SK-N-SH treated with all-trans-retinoic acid at 6 μM for 48 hours (cell line): ENCODE data around the gene EMX2.

Experiments
- ATAC-seq: fragments of 200-7000 bp; cut with Tn5 transposase; 3 replicates; pipeline ENCODE4 v1.9.1; 2020; ENCODE audit warnings: mild to moderate bottlenecking, moderate library complexity
- ARNTL ChIP-seq: fragments of 450-650 bp; formaldehyde crosslinking; IDR thresholded peaks from 2 replicates; pipeline ENCODE4 v1.5.0; 2020; ENCODE audit warnings: low read depth, mild to moderate bottlenecking, moderate library complexity, borderline replicate concordance
- BACH2 ChIP-seq: fragments of 250-450 bp; sonication (Bioruptor Pico); IDR thresholded peaks from 2 replicates; pipeline ENCODE4 v1.9.0; 2021; ENCODE audit warnings: mild to moderate bottlenecking, borderline replicate concordance
- CSDC2 ChIP-seq: fragments of 250-450 bp; sonication (Bioruptor Pico); IDR thresholded peaks from 2 replicates; pipeline ENCODE4 v1.5.0; 2020; ENCODE audit warnings: mild to moderate bottlenecking, moderate library complexity
- CSRNP3 ChIP-seq: fragments of 250-450 bp; sonication (Bioruptor Pico); IDR thresholded peaks from 2 replicates; pipeline ENCODE4 v1.5.1; 2021; ENCODE audit warnings: mild to moderate bottlenecking, moderate library complexity
- ESRRG ChIP-seq: fragments of 250-450 bp; sonication (Bioruptor Pico); IDR thresholded peaks from 2 replicates; pipeline ENCODE4 v1.6.1; 2021; ENCODE audit warnings: mild to moderate bottlenecking
- ISL1 ChIP-seq: fragments of 250-450 bp; sonication (Bioruptor Pico); IDR thresholded peaks from 2 replicates; pipeline ENCODE4 v2.1.2; 2022; ENCODE audit warnings: mild to moderate bottlenecking, moderate library complexity
- OSR1 ChIP-seq: fragments of 250-450 bp; sonication (Bioruptor Pico); IDR thresholded peaks from 2 replicates; pipeline ENCODE4 v1.8.0; 2022; ENCODE audit warnings: moderate library complexity, mild to moderate bottlenecking, inconsistent platforms
- POU6F1 ChIP-seq: fragments of 250-450 bp; sonication (Bioruptor Pico); IDR thresholded peaks from 2 replicates; pipeline ENCODE4 v1.8.0; 2021; ENCODE audit warnings: low read depth, mild to moderate bottlenecking, moderate library complexity, borderline replicate concordance
- RARB ChIP-seq: fragments of 250-450 bp; sonication (Bioruptor Pico); IDR thresholded peaks from 2 replicates; pipeline ENCODE4 v1.8.0; 2021; ENCODE audit warnings: mild to moderate bottlenecking, moderate library complexity
- SNAI2 ChIP-seq: fragments of 250-450 bp; sonication (Bioruptor Pico); IDR thresholded peaks from 2 replicates; pipeline ENCODE4 v1.5.0; 2020; ENCODE audit warnings: mild to moderate bottlenecking, moderate library complexity
- TCF4 ChIP-seq: fragments of 250-450 bp; sonication (Bioruptor Pico); IDR thresholded peaks from 2 replicates; pipeline ENCODE4 v1.8.0; 2021; ENCODE audit warnings: mild to moderate bottlenecking, moderate library complexity, borderline replicate concordance
- TOX ChIP-seq: fragments of 250-450 bp; sonication (Bioruptor Pico); IDR thresholded peaks from 2 replicates; pipeline ENCODE4 v1.8.0; 2021; ENCODE audit warnings: mild to moderate bottlenecking, moderate library complexity, borderline replicate concordance
- TSHZ2 ChIP-seq: fragments of 250-450 bp; sonication (Bioruptor Pico); IDR thresholded peaks from 2 replicates; pipeline ENCODE4 v1.5.0; 2020; ENCODE audit warnings: mild to moderate bottlenecking, moderate library complexity
- ZC3H10 ChIP-seq: fragments of 250-450 bp; sonication (Bioruptor Pico); IDR thresholded peaks from 2 replicates; pipeline ENCODE4 v1.5.1; 2021; ENCODE audit warnings: mild to moderate bottlenecking, moderate library complexity
- ZFP30 ChIP-seq: fragments of 450-650 bp; formaldehyde crosslinking; IDR thresholded peaks from 2 replicates; pipeline ENCODE4 v1.5.0; 2022; ENCODE audit warnings: mild to moderate bottlenecking, moderate library complexity
- ZNF565 ChIP-seq: fragments of 450-650 bp; formaldehyde crosslinking; conservative IDR thresholded peaks from 2 replicates; pipeline ENCODE4 v1.5.0; 2020; ENCODE audit warnings: low read depth, mild to moderate bottlenecking, moderate library complexity
- ZNF8 ChIP-seq: fragments of 450-650 bp; formaldehyde crosslinking; IDR thresholded peaks from 2 replicates; pipeline ENCODE4 v1.5.0; 2020; ENCODE audit warnings: mild to moderate bottlenecking, moderate library complexity

The EMX2 gene

DNA sequence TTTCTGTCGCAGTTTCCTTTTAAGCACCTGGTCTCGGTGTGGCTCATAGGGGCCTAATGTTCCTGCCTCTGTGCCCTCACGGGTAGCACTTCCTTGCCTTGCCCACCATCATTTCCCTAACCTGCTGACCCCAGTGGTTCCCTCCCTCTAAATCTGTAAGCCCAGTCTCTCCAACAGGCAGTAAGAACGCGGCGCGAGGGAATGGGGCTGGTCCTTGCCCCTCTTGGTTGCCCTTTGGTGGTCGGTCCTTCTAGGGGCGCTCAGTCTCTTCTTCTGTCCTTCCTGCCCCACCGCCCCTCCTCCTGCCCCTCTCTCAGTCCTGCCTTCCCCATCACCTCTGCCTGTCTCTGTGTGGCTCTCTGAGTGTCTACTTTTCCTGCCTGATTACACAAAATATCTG is 21.2 kb downstream of the EMX2 start:
- TF ChIP-seq ZNF565 (CRISPR knock-in tag) = no peak
- TF ChIP-seq CSRNP3 (CRISPR knock-in tag) = no peak
- TF ChIP-seq TSHZ2 (CRISPR knock-in tag) = no peak
- TF ChIP-seq SNAI2 (CRISPR knock-in tag) = no peak
- no peak for TF ChIP-seq CSDC2
- no peak for ATAC-seq

GRCh38 chr10:117565068-117565467 is 22.5 kb downstream of the EMX2 start:
- no peak for ATAC-seq
- no peak for TF ChIP-seq TOX
- TF ChIP-seq ZNF8 (CRISPR knock-in tag) = no peak
- TF ChIP-seq CSDC2 = no peak
- TF ChIP-seq TSHZ2 (CRISPR knock-in tag) = no peak

GRCh38 chr10:117568334-117568733 is 25.8 kb downstream of the EMX2 start:
- TF ChIP-seq TCF4 (CRISPR knock-in tag) (no peak), BACH2 (CRISPR knock-in tag) (no peak), ZC3H10 (CRISPR knock-in tag) (no peak), RARB (CRISPR knock-in tag) (no peak), ARNTL (CRISPR knock-in tag) (no peak), TSHZ2 (CRISPR knock-in tag) (no peak), TOX (no peak), CSRNP3 (CRISPR knock-in tag) (no peak), CSDC2 (no peak), ZNF565 (CRISPR knock-in tag) (no peak), OSR1 (CRISPR knock-in tag) (no peak), ISL1 (CRISPR knock-in tag) (no peak), ESRRG (CRISPR knock-in tag) (no peak), ZFP30 (CRISPR knock-in tag) (no peak), ZNF8 (CRISPR knock-in tag) (no peak), POU6F1 (no peak)
- ATAC-seq = no peak
